ENCODE data around the gene CAPN15. TPM values are rescaled to one million over a fixed set of nuclear protein-coding genes. Genes with fewer than 3 reads are reported as not detected.

Gene CAPN15
- total RNA-seq, 2 donors from 2014 or later: 61.1 to 117 TPM

DNA sequence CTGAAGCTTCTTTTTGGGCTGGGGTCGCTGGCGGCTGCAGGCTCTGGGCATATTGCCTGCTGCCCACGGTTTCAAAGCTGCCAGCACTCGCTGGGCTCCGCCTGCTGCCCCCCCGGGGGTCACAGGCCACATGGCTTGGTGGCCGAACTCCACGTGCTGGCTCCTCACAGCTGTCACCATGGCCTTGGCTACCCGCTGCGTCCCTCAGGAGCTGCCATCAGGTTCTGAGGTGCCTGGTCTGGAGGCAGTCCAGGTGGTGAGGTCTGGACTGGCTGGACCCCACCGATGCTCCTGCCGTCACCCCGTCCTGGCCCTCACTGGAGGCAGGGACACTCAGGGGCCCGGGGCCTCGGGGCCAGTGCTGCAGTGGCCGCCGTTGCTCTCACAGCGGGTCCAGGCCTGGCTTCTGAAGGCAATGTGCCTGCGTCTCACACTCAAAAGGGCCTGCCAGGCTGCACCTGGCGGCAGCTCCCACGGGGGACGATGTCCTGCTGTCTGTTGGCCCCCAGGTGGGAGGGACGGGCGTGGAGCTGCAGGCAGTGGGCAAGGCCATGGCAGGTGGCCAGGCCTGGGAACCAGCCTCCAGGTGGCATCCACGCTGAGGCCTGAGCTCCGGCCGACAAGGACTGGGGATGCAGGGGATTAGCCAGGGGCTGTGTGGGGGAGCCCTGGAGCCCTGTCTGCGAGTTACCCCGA is 13.3 kb downstream of the CAPN15 start:
- H3K4me3 Mint-ChIP-seq: no peak overlapping the region

DNA sequence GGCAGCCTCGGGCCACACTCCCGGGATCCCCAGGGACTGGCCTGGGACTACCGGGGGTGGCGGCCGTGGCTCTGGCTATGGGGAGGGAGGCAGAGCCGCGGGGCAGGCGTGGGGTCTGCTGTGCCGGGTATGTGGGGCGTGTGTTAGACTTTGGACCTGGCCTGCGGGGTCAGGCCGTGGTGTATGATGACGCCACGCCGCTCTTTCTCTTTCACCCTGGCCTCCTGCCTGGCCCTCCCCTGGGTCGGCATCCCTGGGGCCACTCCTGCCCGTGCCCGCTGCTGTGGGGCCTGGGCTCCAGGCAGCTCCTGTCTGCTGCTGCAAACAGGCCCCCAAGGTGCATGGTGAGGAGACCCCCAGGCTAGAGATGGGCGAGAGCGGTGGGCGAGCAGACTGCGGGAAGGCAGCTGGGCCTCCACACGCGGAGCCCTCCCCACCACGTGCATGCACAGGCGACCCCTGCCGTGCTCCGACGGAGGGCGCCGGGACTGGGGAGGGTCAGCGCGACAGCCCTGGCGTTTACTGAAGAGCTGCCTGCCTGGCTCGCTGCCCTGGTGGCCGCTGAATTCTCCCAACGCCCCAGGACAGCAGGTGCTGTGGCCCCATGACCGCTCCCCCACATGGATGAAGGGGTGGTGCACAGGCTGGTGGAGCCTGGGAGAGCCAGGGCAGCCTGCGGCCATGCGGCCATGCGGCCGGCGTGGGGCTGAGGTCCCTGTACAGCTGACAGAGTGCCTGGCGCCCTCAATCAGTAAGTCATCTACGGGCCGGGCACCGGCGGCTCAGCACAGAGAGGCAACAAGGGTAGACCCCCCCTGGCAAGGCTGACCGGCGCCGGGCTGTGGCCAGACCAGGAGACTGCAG is 16.0 kb downstream of the CAPN15 start:
- Mint-ChIP-seq H3K27ac (no peak overlapping the region), H3K4me3 (no peak overlapping the region), H3K9me3 (no peaks in the 10 kb centered on the region), H3K4me1 (no peaks in the 10 kb centered on the region), H3K36me3 (ENCODE audit: low read depth) (peaks cover 7% of the 10 kb centered on the region), H3K27me3 (no peaks in the 10 kb centered on the region)
- no peak for ATAC-seq (replicated peaks)

More for the DNA sequence above, 13.3 kb downstream of the CAPN15 start:
- no peak overlapping the region for H3K27ac Mint-ChIP-seq
- H3K9me3 Mint-ChIP-seq: no peaks in the 10 kb centered on the region
- no peaks in the 10 kb centered on the region for H3K27me3 Mint-ChIP-seq
- no peak for ATAC-seq (replicated peaks)
- H3K4me1 Mint-ChIP-seq: no peaks in the 10 kb centered on the region
- H3K36me3 Mint-ChIP-seq (ENCODE audit: low read depth): peaks cover 13% of the 10 kb centered on the region

DNA sequence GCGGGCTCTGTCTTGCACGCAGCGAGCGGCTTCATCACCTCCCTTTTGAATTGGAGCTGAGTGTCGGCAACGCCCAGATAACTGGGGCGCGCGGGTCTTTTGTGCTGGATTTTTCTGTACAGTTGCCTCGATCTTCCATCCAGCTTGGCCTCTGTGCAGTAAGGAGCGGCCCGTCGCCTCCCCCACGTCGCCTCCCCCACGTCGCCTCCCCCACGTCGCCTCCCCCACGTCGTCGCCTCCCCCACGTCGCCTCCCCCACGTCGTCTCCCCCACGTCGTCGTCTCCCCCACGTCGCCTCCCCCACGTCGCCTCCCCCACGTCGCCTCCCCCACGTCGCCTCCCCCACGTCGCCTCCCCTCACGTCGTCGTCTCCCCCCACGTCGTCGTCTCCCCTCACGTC is 17.0 kb downstream of the CAPN15 start:
- Mint-ChIP-seq H3K27ac (no peak overlapping the region), H3K36me3 (ENCODE audit: low read depth) (no peaks in the 10 kb centered on the region), H3K4me3 (no peak overlapping the region), H3K27me3 (no peaks in the 10 kb centered on the region), H3K9me3 (no peaks in the 10 kb centered on the region), H3K4me1 (no peaks in the 10 kb centered on the region)
- no peak for ATAC-seq (replicated peaks)

DNA sequence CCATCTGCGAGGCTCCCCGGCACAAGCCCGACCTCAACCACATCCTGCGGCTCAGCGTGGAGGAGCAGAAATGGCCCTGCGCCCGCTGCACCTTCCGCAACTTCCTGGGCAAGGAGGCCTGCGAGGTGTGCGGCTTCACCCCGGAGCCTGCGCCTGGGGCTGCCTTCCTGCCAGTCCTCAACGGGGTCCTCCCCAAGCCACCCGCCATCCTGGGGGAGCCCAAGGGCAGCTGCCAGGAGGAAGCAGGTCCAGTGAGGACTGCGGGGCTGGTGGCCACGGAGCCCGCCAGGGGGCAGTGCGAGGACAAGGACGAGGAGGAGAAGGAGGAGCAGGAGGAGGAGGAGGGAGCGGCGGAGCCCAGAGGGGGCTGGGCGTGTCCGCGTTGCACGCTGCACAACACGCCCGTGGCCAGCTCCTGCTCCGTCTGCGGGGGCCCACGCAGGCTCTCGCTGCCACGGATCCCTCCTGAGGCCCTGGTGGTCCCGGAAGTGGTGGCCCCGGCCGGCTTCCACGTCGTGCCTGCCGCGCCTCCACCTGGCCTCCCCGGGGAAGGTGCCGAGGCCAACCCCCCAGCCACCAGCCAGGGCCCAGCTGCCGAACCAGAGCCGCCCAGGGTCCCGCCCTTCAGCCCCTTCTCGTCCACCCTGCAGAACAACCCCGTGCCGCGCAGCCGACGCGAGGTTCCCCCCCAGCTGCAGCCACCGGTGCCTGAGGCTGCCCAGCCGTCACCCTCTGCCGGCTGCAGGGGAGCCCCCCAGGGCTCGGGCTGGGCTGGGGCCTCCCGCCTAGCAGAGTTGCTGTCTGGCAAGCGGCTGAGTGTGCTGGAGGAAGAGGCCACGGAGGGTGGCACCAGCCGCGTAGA is 19.6 kb downstream of the CAPN15 start:
- Mint-ChIP-seq H3K36me3 (ENCODE audit: low read depth) (no peaks in the 10 kb centered on the region), H3K27ac (no peak overlapping the region), H3K4me3 (no peak overlapping the region), H3K9me3 (no peaks in the 10 kb centered on the region), H3K4me1 (no peaks in the 10 kb centered on the region), H3K27me3 (no peaks in the 10 kb centered on the region)
- ATAC-seq (replicated peaks): peak; percentile 80

DNA sequence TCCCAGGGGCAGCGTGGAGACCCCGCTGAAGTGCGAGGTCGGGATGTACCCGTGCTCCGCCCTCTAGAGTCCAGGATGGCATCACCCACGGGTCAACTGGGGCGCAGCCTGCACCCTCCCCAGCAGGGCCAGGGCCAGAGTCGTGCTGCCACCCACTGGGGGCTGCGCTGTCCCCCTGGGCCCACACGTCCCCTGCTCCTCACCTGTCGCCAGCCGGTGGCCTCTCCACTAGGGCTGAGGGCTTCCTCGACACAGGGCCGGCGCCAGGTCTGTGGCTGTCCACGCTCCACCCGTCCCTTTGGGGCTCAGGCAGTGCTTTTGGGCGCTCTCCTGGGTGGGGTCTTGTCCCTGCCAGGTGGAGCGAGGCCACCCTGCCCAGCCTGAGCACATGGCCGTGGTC is 21.1 kb downstream of the CAPN15 start:
- ATAC-seq (replicated peaks): no peak
- no peak overlapping the region for H3K27ac Mint-ChIP-seq
- no peaks in the 10 kb centered on the region for H3K4me1 Mint-ChIP-seq
- no peaks in the 10 kb centered on the region for H3K9me3 Mint-ChIP-seq
- H3K27me3 Mint-ChIP-seq: no peaks in the 10 kb centered on the region
- H3K4me3 Mint-ChIP-seq: no peak overlapping the region
- no peaks in the 10 kb centered on the region for H3K36me3 Mint-ChIP-seq (ENCODE audit: low read depth)

DNA sequence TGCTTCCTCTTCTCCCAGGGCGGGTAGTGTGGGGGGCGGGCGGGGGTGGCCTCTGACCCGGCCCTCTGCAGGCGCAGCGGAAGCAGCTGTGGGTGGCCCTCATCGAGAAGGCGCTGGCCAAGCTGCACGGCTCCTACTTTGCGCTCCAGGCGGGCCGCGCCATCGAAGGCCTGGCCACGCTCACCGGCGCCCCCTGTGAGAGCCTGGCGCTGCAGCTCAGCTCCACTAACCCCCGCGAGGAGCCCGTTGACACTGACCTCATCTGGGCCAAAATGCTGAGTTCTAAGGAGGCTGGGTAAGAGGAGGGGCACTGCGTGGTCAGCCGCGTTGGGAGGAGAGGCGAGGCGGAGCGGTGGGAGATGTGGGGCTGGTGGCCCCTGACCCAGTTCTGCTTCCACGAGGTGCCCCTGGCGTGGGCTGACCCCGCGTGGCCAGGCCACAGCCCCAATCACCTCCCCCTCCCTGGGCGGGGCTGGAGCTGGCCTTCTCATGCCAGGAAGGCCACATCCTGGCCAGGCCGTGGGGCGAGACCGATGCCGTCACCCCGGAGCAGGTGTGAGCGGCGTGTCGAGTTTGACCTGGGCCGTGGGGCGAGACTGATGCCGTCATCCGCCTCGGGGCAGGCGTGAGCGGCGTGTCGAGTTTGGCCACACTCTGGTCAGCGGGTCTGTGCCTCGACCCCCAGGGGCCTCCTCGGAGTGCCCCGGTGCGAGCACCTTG is 22.2 kb downstream of the CAPN15 start:
- Mint-ChIP-seq H3K27me3 (no peaks in the 10 kb centered on the region), H3K36me3 (ENCODE audit: low read depth) (peaks cover 5% of the 10 kb centered on the region), H3K9me3 (no peaks in the 10 kb centered on the region), H3K27ac (no peak overlapping the region), H3K4me3 (no peak overlapping the region), H3K4me1 (no peaks in the 10 kb centered on the region)
- ATAC-seq (replicated peaks): no peak

DNA sequence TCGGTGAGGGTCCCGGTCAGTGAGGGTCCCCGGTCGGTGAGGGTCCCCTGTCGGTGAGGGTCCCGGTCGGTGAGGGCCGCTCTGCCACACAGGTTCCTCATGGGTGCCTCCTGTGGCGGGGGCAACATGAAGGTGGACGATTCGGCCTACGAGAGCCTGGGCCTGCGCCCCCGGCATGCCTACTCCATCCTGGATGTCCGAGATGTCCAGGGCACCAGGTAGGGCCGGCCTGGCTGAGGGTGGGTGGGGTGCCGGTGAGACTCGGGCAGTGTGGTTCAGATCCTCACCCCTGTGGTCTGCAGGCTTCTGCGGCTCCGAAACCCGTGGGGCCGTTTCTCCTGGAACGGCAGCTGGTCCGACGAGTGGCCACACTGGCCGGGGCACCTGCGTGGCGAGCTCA is 23.7 kb downstream of the CAPN15 start:
- ATAC-seq (replicated peaks): no peak
- Mint-ChIP-seq H3K27me3 (no peaks in the 10 kb centered on the region), H3K4me1 (no peaks in the 10 kb centered on the region), H3K4me3 (no peak overlapping the region), H3K9me3 (no peaks in the 10 kb centered on the region), H3K27ac (no peak overlapping the region), H3K36me3 (ENCODE audit: low read depth) (peaks cover 5% of the 10 kb centered on the region)

DNA sequence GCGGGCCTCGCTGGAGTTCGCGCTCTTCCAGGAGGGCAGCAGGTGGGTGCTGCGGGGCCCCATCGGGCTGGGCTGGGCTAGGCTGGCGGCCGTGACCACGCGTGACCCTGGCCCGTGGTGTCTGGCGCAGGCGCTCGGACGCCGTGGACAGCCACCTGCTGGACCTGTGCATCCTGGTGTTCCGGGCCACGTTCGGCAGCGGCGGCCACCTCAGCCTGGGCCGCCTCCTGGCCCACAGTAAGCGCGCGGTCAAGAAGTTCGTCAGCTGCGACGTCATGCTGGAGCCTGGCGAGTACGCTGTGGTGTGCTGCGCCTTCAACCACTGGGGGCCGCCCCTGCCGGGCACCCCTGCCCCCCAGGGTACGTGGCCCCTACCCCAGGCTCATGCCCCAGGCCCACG is 24.7 kb downstream of the CAPN15 start:
- no peak overlapping the region for H3K4me3 Mint-ChIP-seq
- peaks cover 5% of the 10 kb centered on the region for H3K36me3 Mint-ChIP-seq (ENCODE audit: low read depth)
- ATAC-seq (replicated peaks): no peak
- H3K9me3 Mint-ChIP-seq: no peaks in the 10 kb centered on the region
- H3K27ac Mint-ChIP-seq: no peak overlapping the region
- H3K4me1 Mint-ChIP-seq: no peaks in the 10 kb centered on the region
- no peaks in the 10 kb centered on the region for H3K27me3 Mint-ChIP-seq

DNA sequence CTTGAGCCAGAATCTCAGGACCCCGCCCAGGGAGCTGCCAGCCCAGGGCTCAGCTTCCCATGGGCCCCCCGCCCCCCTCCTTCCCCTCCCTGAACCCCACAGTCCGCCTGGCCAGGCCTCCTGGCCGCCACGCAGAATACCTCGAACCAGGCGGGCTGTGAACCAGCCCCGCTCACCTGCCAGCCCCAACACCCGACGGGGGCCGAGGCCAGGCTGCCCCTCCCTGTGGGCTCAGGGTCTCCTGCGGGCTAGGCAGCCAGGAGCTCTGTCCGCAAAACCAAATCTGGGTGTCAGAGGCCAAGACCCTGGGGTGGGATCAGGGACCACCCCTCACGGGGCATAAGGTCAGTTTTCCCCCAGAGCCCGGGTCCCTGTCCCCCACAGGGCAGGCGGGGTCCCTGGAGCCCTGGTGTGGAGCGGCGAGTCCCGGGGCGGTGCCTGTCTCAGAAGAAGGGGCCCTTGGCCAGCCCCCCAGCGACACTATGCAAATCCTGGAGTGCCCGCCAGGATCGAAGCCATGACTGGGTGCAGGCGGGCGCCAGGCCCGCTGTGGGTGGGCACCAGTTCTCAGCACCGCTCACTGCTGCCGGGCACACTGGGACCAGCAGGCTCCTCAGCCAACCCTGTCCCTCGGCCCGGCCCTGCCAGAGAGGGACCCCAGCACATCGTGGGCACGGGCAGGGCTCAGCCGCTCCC is 26.2 kb downstream of the CAPN15 start:
- H3K9me3 Mint-ChIP-seq: no peaks in the 10 kb centered on the region
- H3K4me3 Mint-ChIP-seq: no peak overlapping the region
- H3K36me3 Mint-ChIP-seq (ENCODE audit: low read depth): peaks cover 5% of the 10 kb centered on the region
- no peaks in the 10 kb centered on the region for H3K4me1 Mint-ChIP-seq
- no peaks in the 10 kb centered on the region for H3K27me3 Mint-ChIP-seq
- no peak for ATAC-seq (replicated peaks)
- no peak overlapping the region for H3K27ac Mint-ChIP-seq

DNA sequence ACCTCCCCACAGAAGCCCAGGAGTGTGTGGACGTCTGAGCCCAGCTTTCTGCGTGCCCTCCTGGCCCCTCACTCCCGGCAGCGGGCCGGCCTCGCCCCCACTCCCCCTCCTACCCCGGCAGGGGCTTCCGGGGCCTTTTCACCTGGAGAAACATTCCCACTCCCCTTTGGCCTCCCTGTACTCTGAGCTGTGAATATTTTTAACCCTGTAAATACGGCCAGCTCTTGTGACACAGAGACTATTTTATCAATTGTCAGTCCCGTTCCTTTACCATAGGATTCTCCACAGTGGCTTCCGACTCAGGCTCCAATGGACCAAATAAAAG is 26.7 kb downstream of the CAPN15 start:
- H3K27me3 Mint-ChIP-seq: no peaks in the 10 kb centered on the region
- H3K4me1 Mint-ChIP-seq: no peaks in the 10 kb centered on the region
- H3K4me3 Mint-ChIP-seq: no peak overlapping the region
- ATAC-seq (replicated peaks): no peak
- peaks cover 5% of the 10 kb centered on the region for H3K36me3 Mint-ChIP-seq (ENCODE audit: low read depth)
- H3K9me3 Mint-ChIP-seq: no peaks in the 10 kb centered on the region
- no peak overlapping the region for H3K27ac Mint-ChIP-seq

DNA sequence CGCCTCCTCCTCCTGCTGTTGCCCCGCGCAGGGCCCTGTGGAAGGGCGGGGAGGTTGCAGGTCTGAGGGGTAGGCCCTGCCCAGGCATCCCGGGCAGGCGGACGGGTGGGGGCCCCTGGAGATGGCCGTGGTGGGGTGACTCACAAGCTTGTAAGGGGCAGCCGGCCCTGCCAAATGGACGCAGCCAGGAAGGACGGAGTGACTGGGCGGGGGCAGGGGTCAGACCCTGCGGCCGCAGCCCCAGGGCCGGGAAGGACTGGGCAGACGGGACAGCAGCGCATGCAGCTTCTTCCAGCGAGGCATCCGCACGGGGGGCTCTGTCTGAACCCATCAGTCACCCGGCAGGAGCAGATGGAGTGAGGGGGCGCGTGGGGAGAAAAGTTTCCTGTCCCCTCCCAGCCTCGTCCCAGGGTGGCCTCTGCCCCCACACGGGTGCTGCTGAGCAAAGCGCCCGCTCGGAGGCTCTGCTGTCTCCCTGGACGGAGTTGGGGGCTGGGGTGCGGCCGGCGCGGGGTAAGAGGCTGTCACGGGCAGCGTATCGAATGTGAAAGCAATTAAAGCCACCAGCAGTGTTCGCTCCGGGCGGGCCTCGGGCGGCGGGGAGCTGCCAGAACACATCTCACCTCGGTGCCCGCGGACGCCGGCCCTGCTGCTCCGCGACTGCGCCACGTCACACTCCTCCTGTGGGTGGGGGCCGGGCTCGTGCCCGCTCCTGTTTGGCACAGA is 27.3 kb downstream of the CAPN15 start:
- no peak for ATAC-seq (replicated peaks)
- Mint-ChIP-seq H3K36me3 (ENCODE audit: low read depth) (peaks cover 5% of the 10 kb centered on the region), H3K27ac (no peak overlapping the region), H3K4me1 (no peaks in the 10 kb centered on the region), H3K27me3 (no peaks in the 10 kb centered on the region), H3K9me3 (no peaks in the 10 kb centered on the region), H3K4me3 (no peak overlapping the region)

DNA sequence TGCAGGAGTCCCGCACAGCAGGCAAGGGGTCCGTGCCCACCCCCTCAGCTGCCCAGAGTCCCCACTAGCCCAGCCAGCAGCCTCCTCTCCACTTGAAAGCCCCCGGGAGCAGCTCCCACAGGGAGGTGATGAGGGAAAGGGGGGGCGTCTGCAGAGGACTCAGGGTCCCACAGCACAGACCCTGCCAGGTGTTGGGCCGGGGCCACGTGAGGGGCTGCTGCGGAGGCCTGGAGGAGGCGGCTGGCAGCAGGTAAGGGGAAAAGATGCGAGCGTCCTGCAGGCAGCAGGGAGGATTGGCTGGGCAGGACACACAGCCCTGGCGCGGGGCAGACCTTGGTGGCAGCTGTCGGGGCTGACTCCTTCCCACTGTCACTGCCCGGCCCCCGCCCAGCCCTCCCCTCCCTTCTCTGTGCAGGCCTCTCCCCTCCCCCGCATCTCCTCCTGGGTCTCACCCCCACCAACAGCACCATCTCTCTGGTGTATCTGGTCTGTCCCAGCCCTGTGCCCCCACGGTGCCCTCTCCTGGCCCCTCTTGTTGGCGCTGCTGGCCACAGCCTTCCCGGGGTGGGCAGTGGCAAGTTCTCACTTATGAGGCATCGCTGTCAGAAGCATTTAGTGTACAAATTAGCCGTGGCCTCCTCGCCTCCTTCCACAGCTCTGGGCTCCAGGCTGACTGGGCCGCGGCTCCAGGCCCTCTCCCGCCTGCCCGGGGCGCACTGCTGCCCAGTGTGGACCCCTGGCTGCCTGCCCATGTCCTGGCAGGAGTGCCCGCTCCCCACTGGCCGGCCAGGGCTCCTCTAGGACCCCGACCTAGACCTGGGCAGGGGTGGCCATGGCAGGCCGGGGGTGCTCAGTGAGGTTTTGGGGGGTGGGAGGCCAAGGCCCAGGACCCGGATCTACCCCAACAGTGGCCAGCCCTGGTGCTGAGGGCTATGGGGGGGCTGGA is 28.3 kb downstream of the CAPN15 start:
- Mint-ChIP-seq H3K27ac (no peak overlapping the region), H3K36me3 (ENCODE audit: low read depth) (peaks cover 5% of the 10 kb centered on the region), H3K4me3 (no peak overlapping the region), H3K27me3 (no peaks in the 10 kb centered on the region), H3K4me1 (no peaks in the 10 kb centered on the region), H3K9me3 (no peaks in the 10 kb centered on the region)
- no peak for ATAC-seq (replicated peaks)
